ENCODE measurements around the gene PLOD1. TPM values are rescaled to one million over a fixed set of nuclear protein-coding genes. Genes with fewer than 3 reads are reported as not detected.

PLOD1 gene
- total and polyA plus RNA-seq, 2 of the 13 experiments (the other 11 are each of a cell fraction or from before 2014, with no cell fraction given), result 70.1 to 318 TPM

DNA sequence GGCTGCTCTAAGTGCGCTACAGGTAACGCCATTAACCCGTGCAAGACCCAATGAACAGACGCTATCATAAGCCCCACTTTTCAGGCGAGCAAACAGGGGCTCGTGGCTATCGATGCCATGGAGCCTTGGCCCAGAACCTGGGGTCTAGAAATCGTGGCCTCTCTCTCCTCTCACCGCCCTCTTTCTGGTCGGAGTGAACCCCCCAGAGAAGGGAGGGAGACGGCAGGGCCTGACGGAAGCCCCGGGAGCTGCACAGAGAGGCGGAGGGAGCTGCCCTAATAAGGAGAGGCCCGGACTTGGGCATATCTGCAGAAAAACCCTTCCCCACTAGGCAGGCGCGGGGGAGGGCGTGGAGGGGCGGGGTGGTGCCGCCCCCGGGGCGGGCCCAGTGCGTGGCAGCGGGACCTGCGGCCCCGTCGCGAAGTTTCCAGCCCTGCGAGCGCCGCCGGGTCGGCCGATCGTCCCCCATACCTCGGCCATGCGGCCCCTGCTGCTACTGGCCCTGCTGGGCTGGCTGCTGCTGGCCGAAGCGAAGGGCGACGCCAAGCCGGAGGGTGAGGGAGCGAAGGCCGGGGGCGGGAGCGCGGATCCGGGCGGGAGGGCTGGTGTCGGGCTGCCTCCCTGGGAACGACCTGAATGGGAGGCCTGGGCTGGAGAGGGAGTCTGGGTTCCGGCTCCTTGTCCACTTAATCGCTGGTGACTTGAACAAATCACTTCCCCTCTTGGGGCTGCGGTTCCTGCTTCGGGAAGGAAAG, at the start of gene PLOD1 (continued):
- TF ChIP-seq, protein P1, sequence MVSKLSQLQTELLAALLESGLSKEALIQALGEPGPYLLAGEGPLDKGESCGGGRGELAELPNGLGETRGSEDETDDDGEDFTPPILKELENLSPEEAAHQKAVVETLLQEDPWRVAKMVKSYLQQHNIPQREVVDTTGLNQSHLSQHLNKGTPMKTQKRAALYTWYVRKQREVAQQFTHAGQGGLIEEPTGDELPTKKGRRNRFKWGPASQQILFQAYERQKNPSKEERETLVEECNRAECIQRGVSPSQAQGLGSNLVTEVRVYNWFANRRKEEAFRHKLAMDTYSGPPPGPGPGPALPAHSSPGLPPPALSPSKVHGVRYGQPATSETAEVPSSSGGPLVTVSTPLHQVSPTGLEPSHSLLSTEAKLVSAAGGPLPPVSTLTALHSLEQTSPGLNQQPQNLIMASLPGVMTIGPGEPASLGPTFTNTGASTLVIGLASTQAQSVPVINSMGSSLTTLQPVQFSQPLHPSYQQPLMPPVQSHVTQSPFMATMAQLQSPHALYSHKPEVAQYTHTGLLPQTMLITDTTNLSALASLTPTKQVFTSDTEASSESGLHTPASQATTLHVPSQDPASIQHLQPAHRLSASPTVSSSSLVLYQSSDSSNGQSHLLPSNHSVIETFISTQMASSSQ (IDR thresholded peaks at IDR 0.05; ENCODE audit: low read depth), result no peak
- TF ChIP-seq, protein P1 (CRISPR knock-in tag; IDR thresholded peaks at IDR 0.05; ENCODE audit: borderline replicate concordance), result 0 out of 2 replicates have a peak, but pooled peaks have one; percentile 11
- peak; percentile 97 for TF ChIP-seq ZNF883 (CRISPR knock-in tag; IDR thresholded peaks at IDR 0.05; ENCODE audit: not compliant biosample characterization)
- peak; percentile 89 for TF ChIP-seq NFKBIZ (CRISPR knock-in tag; IDR thresholded peaks at IDR 0.05)
- no peak for TF ChIP-seq SSRP1 (CRISPR knock-in tag; IDR thresholded peaks at IDR 0.05)
- TF ChIP-seq, protein P2, sequence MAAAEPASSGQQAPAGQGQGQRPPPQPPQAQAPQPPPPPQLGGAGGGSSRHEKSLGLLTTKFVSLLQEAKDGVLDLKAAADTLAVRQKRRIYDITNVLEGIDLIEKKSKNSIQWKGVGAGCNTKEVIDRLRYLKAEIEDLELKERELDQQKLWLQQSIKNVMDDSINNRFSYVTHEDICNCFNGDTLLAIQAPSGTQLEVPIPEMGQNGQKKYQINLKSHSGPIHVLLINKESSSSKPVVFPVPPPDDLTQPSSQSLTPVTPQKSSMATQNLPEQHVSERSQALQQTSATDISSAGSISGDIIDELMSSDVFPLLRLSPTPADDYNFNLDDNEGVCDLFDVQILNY (CRISPR knock-in tag; conservative IDR thresholded peaks at IDR 0.05), result 0 out of 2 replicates have a peak, but pooled peaks have one; percentile 17
- 0 out of 2 replicates have a peak, but pooled peaks have one; percentile 13 for TF ChIP-seq MTF1 (CRISPR knock-in tag; IDR thresholded peaks at IDR 0.05)
- peak; percentile 67; the same call in 1 of the 2 replicates for TF ChIP-seq CREBL2 (CRISPR knock-in tag; IDR thresholded peaks at IDR 0.05; ENCODE audit: borderline replicate concordance)
- TF ChIP-seq, protein P3, sequence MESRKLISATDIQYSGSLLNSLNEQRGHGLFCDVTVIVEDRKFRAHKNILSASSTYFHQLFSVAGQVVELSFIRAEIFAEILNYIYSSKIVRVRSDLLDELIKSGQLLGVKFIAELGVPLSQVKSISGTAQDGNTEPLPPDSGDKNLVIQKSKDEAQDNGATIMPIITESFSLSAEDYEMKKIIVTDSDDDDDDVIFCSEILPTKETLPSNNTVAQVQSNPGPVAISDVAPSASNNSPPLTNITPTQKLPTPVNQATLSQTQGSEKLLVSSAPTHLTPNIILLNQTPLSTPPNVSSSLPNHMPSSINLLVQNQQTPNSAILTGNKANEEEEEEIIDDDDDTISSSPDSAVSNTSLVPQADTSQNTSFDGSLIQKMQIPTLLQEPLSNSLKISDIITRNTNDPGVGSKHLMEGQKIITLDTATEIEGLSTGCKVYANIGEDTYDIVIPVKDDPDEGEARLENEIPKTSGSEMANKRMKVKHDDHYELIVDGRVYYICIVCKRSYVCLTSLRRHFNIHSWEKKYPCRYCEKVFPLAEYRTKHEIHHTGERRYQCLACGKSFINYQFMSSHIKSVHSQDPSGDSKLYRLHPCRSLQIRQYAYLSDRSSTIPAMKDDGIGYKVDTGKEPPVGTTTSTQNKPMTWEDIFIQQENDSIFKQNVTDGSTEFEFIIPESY (CRISPR knock-in tag; IDR thresholded peaks at IDR 0.05), result no peak
- TF ChIP-seq SUZ12 (IDR thresholded peaks at IDR 0.05; ENCODE audit: low read depth, low read length), result no peak
- TF ChIP-seq HNRNPH1 (optimal IDR thresholded peaks at IDR 0.05; ENCODE audit: low read depth, low read length), result no peak
- TF ChIP-seq, protein P4, sequence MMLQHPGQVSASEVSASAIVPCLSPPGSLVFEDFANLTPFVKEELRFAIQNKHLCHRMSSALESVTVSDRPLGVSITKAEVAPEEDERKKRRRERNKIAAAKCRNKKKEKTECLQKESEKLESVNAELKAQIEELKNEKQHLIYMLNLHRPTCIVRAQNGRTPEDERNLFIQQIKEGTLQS (CRISPR knock-in tag; IDR thresholded peaks at IDR 0.05), result peak; percentile 62; the same call in 1 of the 2 replicates
- peak; percentile 80 for TF ChIP-seq TAF1 (CRISPR knock-in tag; IDR thresholded peaks at IDR 0.05)
- TF ChIP-seq ATAD3A (CRISPR knock-in tag; IDR thresholded peaks at IDR 0.05), result no peak
- no peak for TF ChIP-seq CEBPB (IDR thresholded peaks at IDR 0.05; ENCODE audit: borderline replicate concordance, low read depth, low read length)
- TF ChIP-seq ZNF180 (CRISPR knock-in tag; IDR thresholded peaks at IDR 0.05; ENCODE audit: borderline replicate concordance, low read depth), result no peak; the same call in 1 of the 2 replicates
- peak; percentile 71 for TF ChIP-seq HOXA3 (CRISPR knock-in tag; IDR thresholded peaks at IDR 0.05)
- peak; percentile 84 for TF ChIP-seq KDM3A (CRISPR knock-in tag; IDR thresholded peaks at IDR 0.05; ENCODE audit: low read depth)
- TF ChIP-seq TMF1 (CRISPR knock-in tag; IDR thresholded peaks at IDR 0.05; ENCODE audit: low read depth), result peak; percentile 97
- peak; percentile 85; the same call in 1 of the 2 replicates for TF ChIP-seq ZSCAN12 (CRISPR knock-in tag; IDR thresholded peaks at IDR 0.05)
- 0 out of 2 replicates have a peak, but pooled peaks have one; percentile 15 for TF ChIP-seq ZNF788 (CRISPR knock-in tag; IDR thresholded peaks at IDR 0.05; ENCODE audit: borderline replicate concordance)
- TF ChIP-seq YY1 (IDR thresholded peaks at IDR 0.05; ENCODE audit: insufficient read depth, insufficient replicate concordance, low read depth, low read length), result no peak
